ENCODE measurements around the gene DNAH17.
A peak's percentile ranks its signal among the peaks of the same experiment; 100 is the strongest.

DNAH17 gene

GRCh38 chr17:78577296-78577695 is at the start of gene DNAH17:
TSS of gene DNAH17 (minus strand) at chr17:78577396. CDS start at chr17:78575057, 2,339 bp downstream.
- no peak for DNase-seq

- no peak for DNase-seq
Observed at GRCh38 chr17:78624324-78625151, 47.3 kb upstream of the DNAH17 start.

- no peak for DNase-seq
Observed at GRCh38 chr17:78623541-78623940, 46.3 kb upstream of the DNAH17 start.

- DNase-seq, result no peak
Observed at GRCh38 chr17:78622491-78623265, 45.5 kb upstream of the DNAH17 start.

- DNase-seq, result no peak
Observed at GRCh38 chr17:78621720-78622490, 44.7 kb upstream of the DNAH17 start.

GRCh38 chr17:78620099-78620498 is 42.9 kb upstream of the DNAH17 start:
- DNase-seq, result no peak

GRCh38 chr17:78619334-78619733 is 42.1 kb upstream of the DNAH17 start:
- no peak for DNase-seq

- peak; percentile 42 for DNase-seq
Observed at GRCh38 chr17:78618264-78619066, 41.3 kb upstream of the DNAH17 start.

- DNase-seq, result peak; percentile 41
Observed at GRCh38 chr17:78617511-78618061, 40.4 kb upstream of the DNAH17 start.

GRCh38 chr17:78616946-78617345 is 39.8 kb upstream of the DNAH17 start:
- DNase-seq, result no peak

GRCh38 chr17:78615631-78616030 is 38.4 kb upstream of the DNAH17 start:
- DNase-seq, result no peak

- peak; percentile 78 for DNase-seq
Observed at GRCh38 chr17:78613416-78613815, 36.2 kb upstream of the DNAH17 start.

GRCh38 chr17:78611607-78612006 is 34.4 kb upstream of the DNAH17 start:
- DNase-seq, result no peak

GRCh38 chr17:78610951-78611511 is 33.8 kb upstream of the DNAH17 start:
- DNase-seq, result no peak

- DNase-seq, result no peak
Observed at GRCh38 chr17:78609191-78609641, 32.0 kb upstream of the DNAH17 start.

- no peak for DNase-seq
Observed at GRCh38 chr17:78608804-78609186, 31.6 kb upstream of the DNAH17 start.

GRCh38 chr17:78608122-78608803 is 31.1 kb upstream of the DNAH17 start:
- no peak for DNase-seq

- no peak for DNase-seq
Observed at GRCh38 chr17:78607038-78607437, 29.8 kb upstream of the DNAH17 start.

- DNase-seq, result no peak
Observed at GRCh38 chr17:78605886-78606285, 28.7 kb upstream of the DNAH17 start.

GRCh38 chr17:78605429-78605828 is 28.2 kb upstream of the DNAH17 start:
- DNase-seq, result no peak

GRCh38 chr17:78602246-78602645 is 25.1 kb upstream of the DNAH17 start:
- DNase-seq, result no peak

All from MV-4-11 (cell line).